ENCODE measurements around the gene PRSS57.

PRSS57 gene

GRCh38 chr19:681029-682019 lies 13.9 kb downstream of the PRSS57 start:
- peak; percentile 78 for TF ChIP-seq POLR2AphosphoS5 (IDR thresholded peaks at IDR 0.05; ENCODE audit: low read depth)
- TF ChIP-seq SPI1 (IDR thresholded peaks at IDR 0.05; ENCODE audit: borderline replicate concordance, low read depth): peak; percentile 18; the same call in 1 of the 2 replicates
- no peak for TF ChIP-seq CTCF (IDR thresholded peaks at IDR 0.05; ENCODE audit: insufficient read depth, low read length)
- DNase-seq (ENCODE audit: low read depth in 1 of 2, low spot score in 1 of 2): peak; percentile 93 to 96
- Histone ChIP-seq H3K4me3 (replicated peaks; ENCODE audit: insufficient read depth, low read length) (peak overlapping the region; percentile 50; the same call in 1 of the 2 replicates), H3K27ac (replicated peaks) (peak overlapping the region; percentile 82), H3K27me3 (ENCODE audit: insufficient read depth, poor library complexity, severe bottlenecking) (peaks cover 5% of the 10 kb centered on the region)

GRCh38 chr19:680287-681028 lies 14.8 kb downstream of the PRSS57 start:
- H3K27ac ChIP-seq (replicated peaks): peak overlapping the region; percentile 82
- DNase-seq (ENCODE audit: low read depth in 1 of 2, low spot score in 1 of 2): peak; percentile 97 to 99
- peak; percentile 51; the same call in 1 of the 2 replicates for TF ChIP-seq POLR2AphosphoS5 (IDR thresholded peaks at IDR 0.05; ENCODE audit: low read depth)
- peak; percentile 23 for TF ChIP-seq CTCF (IDR thresholded peaks at IDR 0.05; ENCODE audit: insufficient read depth, low read length)
- no peak for TF ChIP-seq REST (IDR thresholded peaks at IDR 0.05; ENCODE audit: insufficient replicate concordance, low read depth)
- TF ChIP-seq GABPA (IDR thresholded peaks at IDR 0.05; ENCODE audit: low read depth): no peak
- peak overlapping the region; percentile 59 for H3K4me3 ChIP-seq (replicated peaks; ENCODE audit: insufficient read depth, low read length)
- peaks cover 10% of the 10 kb centered on the region for H3K27me3 ChIP-seq (ENCODE audit: insufficient read depth, poor library complexity, severe bottlenecking)

GRCh38 chr19:679418-680286 lies 15.6 kb downstream of the PRSS57 start:
- TF ChIP-seq GABPA (IDR thresholded peaks at IDR 0.05; ENCODE audit: low read depth) (no peak), SPI1 (IDR thresholded peaks at IDR 0.05; ENCODE audit: borderline replicate concordance, low read depth) (no peak), REST (IDR thresholded peaks at IDR 0.05; ENCODE audit: insufficient replicate concordance, low read depth) (no peak), CTCF (IDR thresholded peaks at IDR 0.05; ENCODE audit: insufficient read depth, low read length) (no peak), POLR2AphosphoS5 (IDR thresholded peaks at IDR 0.05; ENCODE audit: low read depth) (no peak)
- peak overlapping the region; percentile 59 for H3K4me3 ChIP-seq (replicated peaks; ENCODE audit: insufficient read depth, low read length)
- DNase-seq (ENCODE audit: low read depth in 1 of 2, low spot score in 1 of 2): peak; percentile 51 to 60
- peaks cover 14% of the 10 kb centered on the region for H3K27me3 ChIP-seq (ENCODE audit: insufficient read depth, poor library complexity, severe bottlenecking)
- peak overlapping the region; percentile 60 for H3K27ac ChIP-seq (replicated peaks)
